H1 (cell line): ENCODE measurements around the gene SLX9. TPM values are rescaled to one million over a fixed set of nuclear protein-coding genes. Genes with fewer than 3 reads are reported as not detected.

Experiments
- CTCF ChIA-PET: fragments of 300-600 bp; sonication (Branson Sonifier 250); formaldehyde crosslinking; loops from one replicate; lab custom pipeline; 2021; ENCODE audit not compliant: partially characterized antibody; lab: Charles Lee
- POLR2A ChIA-PET: fragments of 300-600 bp; sonication (Branson Sonifier 250); formaldehyde crosslinking; loops from one replicate; lab custom pipeline; 2021; ENCODE audit warnings: inconsistent platforms; ENCODE audit not compliant: partially characterized antibody; lab: Charles Lee
- DNase-seq, 2 experiments: peaks; one replicate each; pipeline versions ENCODE4 v3.0.0 to v3.0.0-alpha.2; 2010 to 2022; ENCODE audit warnings: low spot score in 2 of 2, low read depth in 1 of 2, mixed read lengths in 1 of 2
- FAIRE-seq: peaks from 2 replicates; lab custom pipeline; 2011; peaks lifted over from hg19 to GRCh38; lab: Jason Lieb, UNC
- H2AFZ ChIP-seq: 2 replicates; pipeline ENCODE4 v1.8.1; 2012; ENCODE audit warnings: low read length, inconsistent platforms
- H2AK5ac ChIP-seq: 2 replicates; pipeline ENCODE4 v1.6.1; 2013; ENCODE audit warnings: low read depth, low read length
- H2BK120ac ChIP-seq: replicated peaks from 2 replicates; pipeline ENCODE3; 2013; ENCODE audit warnings: low read depth, low read length, inconsistent platforms
- H2BK12ac ChIP-seq: 2 replicates; pipeline ENCODE4 v1.6.1; 2013; ENCODE audit warnings: low read depth, low read length
- H2BK15ac ChIP-seq: 2 replicates; pipeline ENCODE4 v1.6.1; 2013; ENCODE audit warnings: low read length
- H2BK20ac ChIP-seq: 2 replicates; pipeline ENCODE4 v1.6.1; 2013; ENCODE audit warnings: low read length
- H2BK5ac ChIP-seq: 2 replicates; pipeline ENCODE4 v1.6.1; 2013; ENCODE audit warnings: low read depth, low read length
- H3K14ac ChIP-seq: 2 replicates; pipeline ENCODE4 v1.6.1; 2013; ENCODE audit warnings: inconsistent platforms; ENCODE audit not compliant: insufficient read length
- H3K18ac ChIP-seq: 2 replicates; pipeline ENCODE4 v1.6.1; 2013; ENCODE audit warnings: low read length; ENCODE audit errors: extremely low read depth
- H3K23ac ChIP-seq: 2 replicates; pipeline ENCODE4 v1.6.1; 2013; ENCODE audit warnings: inconsistent platforms; ENCODE audit not compliant: insufficient read length
- H3K23me2 ChIP-seq: 2 replicates; pipeline ENCODE4 v1.6.1; 2013; ENCODE audit warnings: low read depth, low read length
- H3K27ac ChIP-seq: 2 replicates; pipeline ENCODE4 v1.6.1; 2011; ENCODE audit warnings: low read depth, low read length, inconsistent platforms
- H3K27me3 ChIP-seq, 4 experiments: replicated peaks in 1 of 4; 1 replicate in 1 of 4; 2 replicates in 3 of 4; pipeline versions ENCODE4 v1.6.1 to v1.8.1; 2011 to 2013; ENCODE audit warnings: low read length in 3 of 4, mild to moderate bottlenecking in 3 of 4, inconsistent platforms in 2 of 4, mixed read lengths in 2 of 4, moderate library complexity in 1 of 4; ENCODE audit not compliant: control insufficient read depth in 3 of 4, insufficient read depth in 3 of 4; ENCODE audit errors: extremely low read depth in 1 of 4
- H3K36me3 ChIP-seq, 4 experiments: 2 replicates each; pipeline versions ENCODE4 v1.6.1 to v1.8.1; 2011 to 2013; ENCODE audit warnings: mild to moderate bottlenecking in 4 of 4, low read length in 3 of 4, moderate library complexity in 2 of 4, control low read depth in 1 of 4, inconsistent platforms in 1 of 4; ENCODE audit not compliant: insufficient read depth in 4 of 4, control insufficient read depth in 2 of 4
- H3K4ac ChIP-seq: replicated peaks from 2 replicates; pipeline ENCODE3; 2013; ENCODE audit warnings: low read length, low read depth, mixed read lengths, inconsistent platforms; ENCODE audit not compliant: insufficient read length
- H3K4me1 ChIP-seq, 4 experiments: replicated peaks in 1 of 4; 1 replicate in 1 of 4; 2 replicates in 3 of 4; pipeline versions ENCODE4 v1.6.1 to v1.8.1; 2011 to 2013; ENCODE audit warnings: low read length in 3 of 4, inconsistent platforms in 2 of 4, mixed read lengths in 1 of 4; ENCODE audit not compliant: insufficient read depth in 4 of 4, control insufficient read depth in 3 of 4
- H3K4me2 ChIP-seq, 2 experiments: 2 replicates each; pipeline versions ENCODE4 v1.6.1 to v1.8.1; 2011 to 2013; ENCODE audit warnings: low read depth in 2 of 2, low read length in 2 of 2, control low read depth in 1 of 2, inconsistent platforms in 1 of 2, mild to moderate bottlenecking in 1 of 2; ENCODE audit not compliant: insufficient read depth in 1 of 2
- H3K4me3 ChIP-seq, 4 experiments: fragments of 200-600, 300-600 bp in 1 of 4; sonication (generic), shearing (Covaris generic), sonication (Bioruptor Twin) in 1 of 4; 2 replicates each; pipeline versions ENCODE4 v1.5.1 to v1.8.1; 2011 to 2016; ENCODE audit warnings: low read length in 4 of 4, low read depth in 3 of 4, control low read depth in 2 of 4, inconsistent platforms in 2 of 4, mild to moderate bottlenecking in 2 of 4, mixed read lengths in 1 of 4, moderate library complexity in 1 of 4; ENCODE audit not compliant: insufficient read depth in 2 of 4; ENCODE audit errors: extremely low read depth in 1 of 4
- H3K56ac ChIP-seq: replicated peaks from 2 replicates; pipeline ENCODE3; 2013; ENCODE audit warnings: low read depth, mild to moderate bottlenecking, mixed read lengths, low read length, inconsistent platforms; ENCODE audit not compliant: insufficient read length
- H3K79me1 ChIP-seq: 2 replicates; pipeline ENCODE4 v1.6.1; 2013; ENCODE audit warnings: low read depth, low read length, control low read depth
- H3K79me2 ChIP-seq, 2 experiments: 2 replicates each; pipeline versions ENCODE4 v1.6.1 to v1.8.1; 2012 to 2013; ENCODE audit warnings: low read length in 2 of 2, mild to moderate bottlenecking in 2 of 2, inconsistent platforms in 1 of 2; ENCODE audit not compliant: insufficient read depth in 2 of 2, control insufficient read depth in 1 of 2
- H3K9ac ChIP-seq, 4 experiments: replicated peaks in 1 of 4; 1 replicate in 1 of 4; 2 replicates in 3 of 4; pipeline versions ENCODE4 v1.6.1 to v1.8.1; 2011 to 2013; ENCODE audit warnings: low read depth in 3 of 4, low read length in 3 of 4, control low read depth in 2 of 4, mild to moderate bottlenecking in 2 of 4, moderate library complexity in 2 of 4, inconsistent platforms in 1 of 4; ENCODE audit errors: extremely low read depth in 1 of 4
- H3K9me3 ChIP-seq, 2 experiments: 2 replicates each; pipeline versions ENCODE4 v1.6.1 to v1.8.1; 2012 to 2013; ENCODE audit warnings: mild to moderate bottlenecking in 2 of 2, moderate library complexity in 2 of 2, control low read depth in 1 of 2, inconsistent platforms in 1 of 2, low read depth in 1 of 2, low read length in 1 of 2, mixed read lengths in 1 of 2; ENCODE audit not compliant: insufficient read depth in 2 of 2
- H4K20me1 ChIP-seq, 2 experiments: replicated peaks in 1 of 2; 2 replicates each; pipeline versions ENCODE3 to v1.8.1; 2011 to 2013; ENCODE audit warnings: inconsistent platforms in 2 of 2, low read length in 2 of 2, mild to moderate bottlenecking in 1 of 2; ENCODE audit not compliant: insufficient read depth in 2 of 2, control insufficient read depth in 1 of 2
- H4K5ac ChIP-seq: 2 replicates; pipeline ENCODE4 v1.6.1; 2013; ENCODE audit warnings: low read length, low read depth, mixed read lengths, inconsistent platforms; ENCODE audit not compliant: insufficient read length
- H4K8ac ChIP-seq: 2 replicates; pipeline ENCODE4 v1.8.0; 2013; ENCODE audit warnings: mild to moderate bottlenecking, moderate library complexity, low read length, inconsistent platforms; ENCODE audit not compliant: insufficient read depth; ENCODE audit errors: extremely low read depth
- H4K91ac ChIP-seq: replicated peaks from 2 replicates; pipeline ENCODE3; 2013; ENCODE audit warnings: low read length, mixed read lengths, inconsistent platforms; ENCODE audit not compliant: insufficient read length
- BCL11A ChIP-seq, 2 experiments: IDR thresholded peaks; one replicate each; pipeline ENCODE4 v1.6.1; 2011; ENCODE audit warnings: low read depth in 2 of 2, low read length in 2 of 2, mild to moderate bottlenecking in 2 of 2
- CEBPB ChIP-seq: IDR thresholded peaks from 2 replicates; pipeline ENCODE4 v1.6.1; 2012; ENCODE audit warnings: low read depth, low read length
- SAP30 ChIP-seq: fragments of 300-600 bp; sonication (generic); IDR thresholded peaks from 2 replicates; pipeline ENCODE4 v1.7.1; 2012; ENCODE audit warnings: low read length, moderate library complexity, mild to moderate bottlenecking, inconsistent platforms; ENCODE audit not compliant: insufficient read depth, insufficient replicate concordance
- TAF1 ChIP-seq: IDR thresholded peaks from 2 replicates; pipeline ENCODE4 v1.6.1; 2011; ENCODE audit warnings: mild to moderate bottlenecking, low read depth, low read length
- WGBS, 2 experiments: shearing (Covaris generic) in 1 of 2; methylation state at CpG; one replicate each; pipeline versions ENCODE4 v1.1.6 to v1.1.7; 2013 to 2015; ENCODE audit warnings: low lambda C conversion rate in 2 of 2, mixed read lengths in 2 of 2, inconsistent platforms in 1 of 2, low coverage in 1 of 2, missing lambda C conversion rate in 1 of 2; ENCODE audit not compliant: insufficient replicate concordance in 2 of 2, insufficient coverage in 1 of 2, insufficient read length in 1 of 2; ENCODE audit errors: extremely low coverage in 1 of 2, missing lambda C conversion rate in 1 of 2; 5-methylcytosine and 5-hydroxymethylcytosine counted together
- polyA plus RNA-seq, 7 experiments: library from polyadenylated mRNA; depleted of rRNA in 3 of 7; stranded (reverse) in 5 of 7; unstranded in 2 of 7; fragments of >200 nt in 5 of 7; fragments of 200-250 nt in 2 of 7; gene quantifications; 1 replicate in 5 of 7; 2 replicates in 1 of 7; 4 replicates in 1 of 7; pipeline versions ENCODE4 v1.2.1 to v1.2.3, GENCODE V29; 2011 to 2013; ENCODE audit warnings: missing spikeins in 2 of 7, mixed read lengths in 2 of 7
- total RNA-seq: library from RNA; stranded (reverse); fragmentation: NEBNext Ultra II Directional; extraction: Animal tissue kit (Norgen Biotek cat#: 25700); gene quantifications from 2 replicates; pipeline ENCODE4 v1.2.1, GENCODE V29; 2021

Gene SLX9
- total and polyA plus RNA-seq, 2 of the 8 experiments (the other 6 are each of a cell fraction or from before 2014, with no cell fraction given) = 17.7 to 57.3 TPM

GRCh38 chr21:44962403-44962966, 22.7 kb downstream of the SLX9 start:
- Histone ChIP-seq H3K14ac (no peak overlapping the region), H3K27me3 (no peaks in the 10 kb centered on the region), H3K9ac (no peak overlapping the region), H3K9me3 (no peaks in the 10 kb centered on the region), H3K18ac (no peak overlapping the region), H3K79me2 (peaks cover 0 to 40% of the 10 kb centered on the region in 2 experiments; a peak in 2 of 4 replicates), H3K4me1 (no peaks in the 10 kb centered on the region), H3K4me3 (no peak overlapping the region), H2AK5ac (no peak overlapping the region), H4K91ac (no peak overlapping the region), H2BK15ac (no peak overlapping the region), H3K23me2 (no peaks in the 10 kb centered on the region), H2BK120ac (no peak overlapping the region), H4K5ac (no peak overlapping the region), H3K79me1 (peaks cover 9% of the 10 kb centered on the region), H3K56ac (no peak overlapping the region), H2BK5ac (no peak overlapping the region), H4K20me1 (peaks cover 14 to 23% of the 10 kb centered on the region in 2 experiments), H3K27ac (0 out of 2 replicates have a peak overlapping the region, but pooled peaks have one; percentile 40), H3K36me3 (peaks cover 12 to 36% (median 24%) of the 10 kb centered on the region in 4 experiments), H3K4me2 (no peak overlapping the region), H3K23ac (no peak overlapping the region), H2AFZ (no peak overlapping the region), H3K4ac (no peak overlapping the region), H4K8ac (no peak overlapping the region), H2BK12ac (no peak overlapping the region), H2BK20ac (no peak overlapping the region)
- 89% methylated on average over 9 of the region's 9 CpGs; no CpG with 5 or more reads in 1 of the 2 experiments for WGBS, 2 experiments
- TF ChIP-seq CEBPB (no peak), TAF1 (no peak), BCL11A (IDR thresholded peaks at IDR 0.05; ENCODE audit: low read depth in 2 of 2, low read length in 2 of 2) (no peak), SAP30 (no peak)
- no peak for DNase-seq
- ChIA-PET POLR2A (interaction anchor here (1.3 kb wide), 1 partner anchor 18 kb away, joined by 4 read pairs; no protein-coding TSS in a partner anchor), CTCF (interaction anchor here (1.1 to 3.6 kb wide), 5 partner anchors 10 to 178 kb away, joined by 3 to 16 read pairs (median 5); no protein-coding TSS in a partner anchor)
- FAIRE-seq = no peak
